ENCODE data around the gene VPS35.

Gene VPS35

GRCh38 chr16:46712911-46713310, 23.9 kb upstream of the VPS35 start:
- Histone ChIP-seq H3K9me3 (ENCODE audit: control insufficient read depth, insufficient read depth, low read depth, low read length) (no peaks in the 10 kb centered on the region), H3K4me1 (ENCODE audit: control insufficient read depth, insufficient read depth, low read length) (no peaks in the 10 kb centered on the region), H3K4me3 (ENCODE audit: low read depth, low read length) (no peak overlapping the region), H3K27ac (ENCODE audit: extremely low read depth, low read depth, low read length) (no peak overlapping the region), H3K36me3 (ENCODE audit: control insufficient read depth in 2 of 2, insufficient read depth in 1 of 2, low read length in 2 of 2) (no peaks in the 10 kb centered on the region)
- ChIA-PET CTCF (no interaction called here), POLR2A (no interaction called here)
- TF ChIP-seq SCRT1 (tag by site-specific recombination; IDR thresholded peaks at IDR 0.05; ENCODE audit: borderline replicate concordance) = no peak
- no peak for TF ChIP-seq TCF7L2 (IDR thresholded peaks at IDR 0.05; ENCODE audit: borderline replicate concordance, low read depth, low read length)
- no peak for TF ChIP-seq ZNF518A (tag by site-specific recombination; conservative IDR thresholded peaks at IDR 0.05; ENCODE audit: low read depth)
- no peak for TF ChIP-seq REPIN1 (tag by site-specific recombination; IDR thresholded peaks at IDR 0.05; ENCODE audit: low read depth)
- no peak for TF ChIP-seq ZNF660 (tag by site-specific recombination; IDR thresholded peaks at IDR 0.05)
- TF ChIP-seq ZXDB (tag by site-specific recombination; IDR thresholded peaks at IDR 0.05) = no peak
- no peak for TF ChIP-seq ZNF664 (tag by site-specific recombination; IDR thresholded peaks at IDR 0.05)
- TF ChIP-seq ZNF747 (tag by site-specific recombination; IDR thresholded peaks at IDR 0.05) = no peak
- no peak for TF ChIP-seq MZF1 (tag by site-specific recombination; IDR thresholded peaks at IDR 0.05; ENCODE audit: borderline replicate concordance)
- TF ChIP-seq, protein P1, sequence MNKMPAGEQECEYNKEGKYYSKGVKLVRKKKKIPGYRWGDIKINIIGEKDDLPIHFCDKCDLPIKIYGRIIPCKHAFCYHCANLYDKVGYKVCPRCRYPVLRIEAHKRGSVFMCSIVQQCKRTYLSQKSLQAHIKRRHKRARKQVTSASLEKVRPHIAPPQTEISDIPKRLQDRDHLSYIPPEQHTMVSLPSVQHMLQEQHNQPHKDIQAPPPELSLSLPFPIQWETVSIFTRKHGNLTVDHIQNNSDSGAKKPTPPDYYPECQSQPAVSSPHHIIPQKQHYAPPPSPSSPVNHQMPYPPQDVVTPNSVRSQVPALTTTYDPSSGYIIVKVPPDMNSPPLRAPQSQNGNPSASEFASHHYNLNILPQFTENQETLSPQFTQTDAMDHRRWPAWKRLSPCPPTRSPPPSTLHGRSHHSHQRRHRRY (tag by site-specific recombination; IDR thresholded peaks at IDR 0.05) = no peak
- TF ChIP-seq MYNN (tag by site-specific recombination; IDR thresholded peaks at IDR 0.05; ENCODE audit: borderline replicate concordance) = no peak
- no peak for TF ChIP-seq ZBTB8A (tag by site-specific recombination; IDR thresholded peaks at IDR 0.05)
- no peak for TF ChIP-seq ZNF670 (tag by site-specific recombination; IDR thresholded peaks at IDR 0.05; ENCODE audit: low read depth)
- TF ChIP-seq ZNF555 (tag by site-specific recombination; conservative IDR thresholded peaks at IDR 0.05) = no peak
- TF ChIP-seq ZNF677 (tag by site-specific recombination; IDR thresholded peaks at IDR 0.05) = no peak

GRCh38 chr16:46711106-46712058, 22.4 kb upstream of the VPS35 start:
- Histone ChIP-seq H3K4me3 (ENCODE audit: low read depth, low read length) (no peak overlapping the region), H3K4me1 (ENCODE audit: control insufficient read depth, insufficient read depth, low read length) (no peaks in the 10 kb centered on the region), H3K36me3 (ENCODE audit: control insufficient read depth in 2 of 2, insufficient read depth in 1 of 2, low read length in 2 of 2) (no peaks in the 10 kb centered on the region), H3K9me3 (ENCODE audit: control insufficient read depth, insufficient read depth, low read depth, low read length) (no peaks in the 10 kb centered on the region), H3K27ac (ENCODE audit: extremely low read depth, low read depth, low read length) (no peak overlapping the region)
- ChIA-PET POLR2A (no interaction called here), CTCF (interaction anchor here (0.7 kb wide), 2 partner anchors 85 to 109 kb away, joined by 4 to 5 read pairs; no protein-coding TSS in a partner anchor)
- TF ChIP-seq ZFP37 (tag by site-specific recombination; IDR thresholded peaks at IDR 0.05) (no peak), ZNF223 (tag by site-specific recombination; IDR thresholded peaks at IDR 0.05) (no peak), ZNF426 (tag by site-specific recombination; IDR thresholded peaks at IDR 0.05) (no peak), YY2 (tag by site-specific recombination; IDR thresholded peaks at IDR 0.05) (no peak), ZNF133 (tag by site-specific recombination; IDR thresholded peaks at IDR 0.05) (no peak)
